Measurements from ENCODE around the gene ZNF791. TPM values are rescaled to one million over a fixed set of nuclear protein-coding genes. Genes with fewer than 3 reads are reported as not detected.

ZNF791 gene
- total and polyA plus RNA-seq, 2 of the 13 experiments (the other 11 are each of a cell fraction or from before 2014, with no cell fraction given): 12.8 to 17.4 TPM

- H4K20me1 ChIP-seq (ENCODE audit: insufficient read depth, low read length): no peaks in the 10 kb centered on the region
- FAIRE-seq (no peak), ATAC-seq (peak; percentile 13; the same call in 1 of the 3 replicates), DNase-seq (ENCODE audit: low spot score) (no peak)
- BruUV-seq (replicated peaks): no TSS peak
- 85% methylated on average over 8 of the region's 8 CpGs for WGBS (ENCODE audit: low lambda C conversion rate)
- CTCF ChIA-PET (ENCODE audit: low intra/inter-chr PET ratio, low total read pairs): no interaction called here
- TF ChIP-seq ZSCAN12 (CRISPR knock-in tag; IDR thresholded peaks at IDR 0.05): no peak
- TF ChIP-seq ADNP (CRISPR knock-in tag; IDR thresholded peaks at IDR 0.05): no peak
- peak; percentile 55; the same call in 1 of the 2 replicates for TF ChIP-seq ZBTB33 (CRISPR knock-in tag; IDR thresholded peaks at IDR 0.05)
- no peak for TF ChIP-seq MAFK (conservative IDR thresholded peaks at IDR 0.05 in 1 of 2, IDR thresholded peaks at IDR 0.05 in 1 of 2; ENCODE audit: low read length in 2 of 2)
- TF ChIP-seq GRHL1 (CRISPR knock-in tag; conservative IDR thresholded peaks at IDR 0.05): no peak
- H3K27me3 ChIP-seq (ENCODE audit: control insufficient read depth in 1 of 2, insufficient read depth in 2 of 2, low read length in 2 of 2): no peaks in the 10 kb centered on the region
- H3K9me3 ChIP-seq (ENCODE audit: low read length): no peaks in the 10 kb centered on the region
- no peaks in the 10 kb centered on the region for H3K4me1 ChIP-seq (ENCODE audit: insufficient read depth, low read length)
- in situ Hi-C loops (cut with HindIII; ENCODE audit: extremely low pct_ligation_motif_present, low pct_unique_long_range_greater_than_20kb): no loop called here
- H3K79me2 ChIP-seq (ENCODE audit: insufficient read depth, low read length): no peaks in the 10 kb centered on the region
- intact Hi-C loops (cut with micrococcal nuclease; ENCODE audit: unreplicated experiment): no loop called here
- no peak overlapping the region for H2AFZ ChIP-seq (ENCODE audit: low read length)
- H3K9ac ChIP-seq (ENCODE audit: insufficient read depth, low read depth, low read length): no peak overlapping the region
- H3K27ac ChIP-seq (ENCODE audit: extremely low read length, insufficient read depth, low read length): no peak overlapping the region
- no peak overlapping the region for H3K4me3 ChIP-seq (replicated peaks in 1 of 3; ENCODE audit: insufficient read depth in 1 of 3, low read depth in 2 of 3, low read length in 3 of 3)
- H3K4me2 ChIP-seq (ENCODE audit: low read depth, low read length): no peak overlapping the region
- no peaks in the 10 kb centered on the region for H3K36me3 ChIP-seq (replicated peaks in 1 of 2; ENCODE audit: control insufficient read depth in 1 of 2, insufficient read depth in 2 of 2, low read length in 2 of 2)
- POLR2A ChIA-PET: no interaction called here
Measured at GRCh38 chr19:12647047-12647446, 36.3 kb downstream of the ZNF791 start.
